Measurements from ENCODE around the gene ZDHHC18.

DNA sequence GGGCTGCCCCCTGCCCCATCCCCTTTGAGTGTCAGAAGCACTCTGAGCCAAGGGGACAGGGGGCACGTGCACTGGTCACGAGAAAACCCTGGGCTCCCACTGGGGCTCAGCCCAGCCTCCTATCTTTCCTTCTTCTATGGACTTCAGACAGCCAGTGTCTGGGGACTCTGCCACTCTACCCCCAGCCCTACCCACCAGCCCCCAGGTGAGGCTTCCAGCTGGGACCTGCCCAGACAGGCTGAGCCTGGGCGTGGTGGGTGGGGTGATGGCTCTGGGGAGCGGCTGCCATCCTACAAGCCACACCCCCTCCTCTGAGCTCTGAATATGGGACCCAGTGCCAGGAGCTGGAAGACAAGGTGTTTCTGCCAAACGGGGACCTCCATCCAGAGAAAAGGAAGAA is 28.4 kb downstream of the ZDHHC18 start:
- TF ChIP-seq, protein P1, sequence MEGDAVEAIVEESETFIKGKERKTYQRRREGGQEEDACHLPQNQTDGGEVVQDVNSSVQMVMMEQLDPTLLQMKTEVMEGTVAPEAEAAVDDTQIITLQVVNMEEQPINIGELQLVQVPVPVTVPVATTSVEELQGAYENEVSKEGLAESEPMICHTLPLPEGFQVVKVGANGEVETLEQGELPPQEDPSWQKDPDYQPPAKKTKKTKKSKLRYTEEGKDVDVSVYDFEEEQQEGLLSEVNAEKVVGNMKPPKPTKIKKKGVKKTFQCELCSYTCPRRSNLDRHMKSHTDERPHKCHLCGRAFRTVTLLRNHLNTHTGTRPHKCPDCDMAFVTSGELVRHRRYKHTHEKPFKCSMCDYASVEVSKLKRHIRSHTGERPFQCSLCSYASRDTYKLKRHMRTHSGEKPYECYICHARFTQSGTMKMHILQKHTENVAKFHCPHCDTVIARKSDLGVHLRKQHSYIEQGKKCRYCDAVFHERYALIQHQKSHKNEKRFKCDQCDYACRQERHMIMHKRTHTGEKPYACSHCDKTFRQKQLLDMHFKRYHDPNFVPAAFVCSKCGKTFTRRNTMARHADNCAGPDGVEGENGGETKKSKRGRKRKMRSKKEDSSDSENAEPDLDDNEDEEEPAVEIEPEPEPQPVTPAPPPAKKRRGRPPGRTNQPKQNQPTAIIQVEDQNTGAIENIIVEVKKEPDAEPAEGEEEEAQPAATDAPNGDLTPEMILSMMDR (conservative IDR thresholded peaks at IDR 0.05; ENCODE audit: low read length), result no peak
- no peak for TF ChIP-seq EZH2phosphoT487 (IDR thresholded peaks at IDR 0.05; ENCODE audit: borderline replicate concordance, low read depth, low read length)

Measured in OCI-LY7 (cell line).